HFFc6 (cell line): ENCODE measurements around the gene SLC11A1. TPM values are rescaled to one million over a fixed set of nuclear protein-coding genes. Genes with fewer than 3 reads are reported as not detected.

Experiments
- DNase-seq: peaks from one replicate; pipeline ENCODE4 v3.0.0-alpha.2; 2018
- H3K27ac Mint-ChIP-seq: 2 replicates; pipeline ENCODE4 v1.8.0; 2020; ENCODE audit warnings: mild to moderate bottlenecking, mixed read lengths
- H3K27me3 Mint-ChIP-seq: 2 replicates; pipeline ENCODE4 v1.8.0; 2021; ENCODE audit warnings: mild to moderate bottlenecking, moderate library complexity, mixed read lengths; ENCODE audit not compliant: insufficient read depth
- H3K36me3 Mint-ChIP-seq: 2 replicates; pipeline ENCODE4 v1.8.0; 2021; ENCODE audit warnings: low read depth, mixed read lengths
- H3K4me1 Mint-ChIP-seq: 2 replicates; pipeline ENCODE4 v1.8.0; 2020; ENCODE audit warnings: low read depth, mixed read lengths
- H3K4me3 Mint-ChIP-seq: 2 replicates; pipeline ENCODE4 v1.8.0; 2020; ENCODE audit warnings: mild to moderate bottlenecking, moderate library complexity, mixed read lengths
- H3K9me3 Mint-ChIP-seq: 2 replicates; pipeline ENCODE4 v1.8.0; 2020; ENCODE audit warnings: mild to moderate bottlenecking, mixed read lengths
- total RNA-seq, 6 experiments: library from RNA; stranded (reverse); fragmentation: NEBNext Ultra II Directional; extraction: Animal tissue kit (Norgen Biotek cat#: 25700); gene quantifications; 2 replicates in 1 of 6; 3 replicates in 5 of 6; pipeline ENCODE4 v1.2.3, GENCODE V29; 2021
- TF ChIP-seq, protein P1 (sequence below): fragments of 200-600 bp; sonication (generic); IDR thresholded peaks from 2 replicates; pipeline ENCODE4 v1.5.0; 2021; ENCODE audit warnings: antibody characterized with exemption, mild to moderate bottlenecking

The SLC11A1 gene
- total RNA-seq, 6 experiments from 2014 or later = 0.05 to 0.16 (median 0.11) TPM

DNA sequence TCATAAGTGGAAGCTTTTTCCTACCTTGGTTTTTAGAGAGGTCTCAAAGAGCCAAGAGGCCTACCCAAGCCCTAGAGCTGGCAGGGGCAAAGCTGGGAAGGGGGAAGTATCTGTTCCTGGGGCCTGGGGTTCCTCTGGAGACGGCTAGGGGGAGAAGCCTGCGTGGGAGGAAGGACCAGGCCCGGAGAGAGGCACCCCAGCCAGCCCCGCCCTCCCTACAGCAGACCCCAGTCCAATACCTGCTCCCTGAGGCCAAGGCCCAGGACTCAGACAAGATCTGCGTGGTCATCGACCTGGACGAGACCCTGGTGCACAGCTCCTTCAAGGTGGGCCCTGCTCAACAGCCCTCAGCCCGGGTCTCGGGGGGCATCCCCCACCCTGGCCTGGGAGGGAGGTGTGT is 19.8 kb downstream of the SLC11A1 start:
- Mint-ChIP-seq H3K9me3 (no peaks in the 10 kb centered on the region), H3K27me3 (no peaks in the 10 kb centered on the region; the same call in 1 of the 2 replicates), H3K4me1 (peaks cover 50% of the 10 kb centered on the region), H3K4me3 (peak overlapping the region; percentile 98), H3K27ac (peak overlapping the region; percentile 31; the same call in 1 of the 2 replicates), H3K36me3 (peaks cover 4% of the 10 kb centered on the region; the same call in 1 of the 2 replicates)
- DNase-seq = no peak
- TF ChIP-seq, protein P1, sequence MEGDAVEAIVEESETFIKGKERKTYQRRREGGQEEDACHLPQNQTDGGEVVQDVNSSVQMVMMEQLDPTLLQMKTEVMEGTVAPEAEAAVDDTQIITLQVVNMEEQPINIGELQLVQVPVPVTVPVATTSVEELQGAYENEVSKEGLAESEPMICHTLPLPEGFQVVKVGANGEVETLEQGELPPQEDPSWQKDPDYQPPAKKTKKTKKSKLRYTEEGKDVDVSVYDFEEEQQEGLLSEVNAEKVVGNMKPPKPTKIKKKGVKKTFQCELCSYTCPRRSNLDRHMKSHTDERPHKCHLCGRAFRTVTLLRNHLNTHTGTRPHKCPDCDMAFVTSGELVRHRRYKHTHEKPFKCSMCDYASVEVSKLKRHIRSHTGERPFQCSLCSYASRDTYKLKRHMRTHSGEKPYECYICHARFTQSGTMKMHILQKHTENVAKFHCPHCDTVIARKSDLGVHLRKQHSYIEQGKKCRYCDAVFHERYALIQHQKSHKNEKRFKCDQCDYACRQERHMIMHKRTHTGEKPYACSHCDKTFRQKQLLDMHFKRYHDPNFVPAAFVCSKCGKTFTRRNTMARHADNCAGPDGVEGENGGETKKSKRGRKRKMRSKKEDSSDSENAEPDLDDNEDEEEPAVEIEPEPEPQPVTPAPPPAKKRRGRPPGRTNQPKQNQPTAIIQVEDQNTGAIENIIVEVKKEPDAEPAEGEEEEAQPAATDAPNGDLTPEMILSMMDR = no peak

GRCh38 chr2:218402491-218402901 is 20.4 kb downstream of the SLC11A1 start:
- Mint-ChIP-seq H3K27me3 (no peaks in the 10 kb centered on the region; the same call in 1 of the 2 replicates), H3K36me3 (peaks cover 4% of the 10 kb centered on the region; the same call in 1 of the 2 replicates), H3K4me1 (peaks cover 50% of the 10 kb centered on the region), H3K9me3 (no peaks in the 10 kb centered on the region), H3K27ac (no peak overlapping the region; the same call in 1 of the 2 replicates), H3K4me3 (peak overlapping the region; percentile 17)
- DNase-seq = no peak
- TF ChIP-seq, protein P1 = no peak

DNA sequence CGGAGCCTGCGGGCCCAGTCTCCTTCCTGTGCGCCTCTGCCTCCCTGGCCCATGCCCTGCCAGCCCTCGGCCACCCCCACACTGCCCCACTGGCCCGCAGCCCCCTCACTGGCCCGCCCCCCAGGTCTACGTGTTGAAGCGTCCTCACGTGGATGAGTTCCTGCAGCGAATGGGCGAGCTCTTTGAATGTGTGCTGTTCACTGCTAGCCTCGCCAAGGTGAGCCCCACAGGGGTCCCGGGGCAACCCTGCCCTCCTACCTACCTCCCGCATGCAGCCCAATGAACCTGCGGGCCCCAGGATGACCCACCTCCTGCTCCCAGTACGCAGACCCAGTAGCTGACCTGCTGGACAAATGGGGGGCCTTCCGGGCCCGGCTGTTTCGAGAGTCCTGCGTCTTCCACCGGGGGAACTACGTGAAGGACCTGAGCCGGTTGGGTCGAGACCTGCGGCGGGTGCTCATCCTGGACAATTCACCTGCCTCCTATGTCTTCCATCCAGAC is 20.9 kb downstream of the SLC11A1 start:
- Mint-ChIP-seq H3K4me3 (no peak overlapping the region), H3K4me1 (peaks cover 50% of the 10 kb centered on the region)
- TF ChIP-seq, protein P1 = no peak

DNA sequence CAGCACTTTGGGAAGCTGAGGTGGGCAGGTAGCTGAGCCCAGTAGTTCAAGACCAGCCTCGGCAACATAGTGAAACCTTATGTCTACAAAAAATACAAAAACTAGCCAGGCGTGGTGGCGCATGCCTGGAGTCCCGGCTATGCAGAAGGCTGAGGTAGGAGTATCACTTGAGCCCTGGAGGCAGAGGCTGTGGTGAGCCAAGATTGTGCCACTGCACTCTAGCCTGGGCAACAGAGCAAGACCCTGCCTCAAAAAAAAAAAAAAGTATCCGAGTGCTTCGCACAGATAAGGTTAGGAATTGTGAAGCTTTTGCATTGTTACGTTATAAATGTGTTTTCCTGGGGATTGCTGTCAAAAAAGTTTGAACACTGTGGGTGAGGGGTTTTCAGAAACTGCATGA is 21.7 kb downstream of the SLC11A1 start:
- TF ChIP-seq, protein P1 = no peak
- Mint-ChIP-seq H3K27ac (peak overlapping the region; percentile 18; the same call in 1 of the 2 replicates), H3K4me3 (no peak overlapping the region), H3K27me3 (peaks cover 4% of the 10 kb centered on the region), H3K9me3 (no peaks in the 10 kb centered on the region), H3K36me3 (peaks cover 4% of the 10 kb centered on the region; the same call in 1 of the 2 replicates), H3K4me1 (peaks cover 49% of the 10 kb centered on the region)
- no peak for DNase-seq

More for the DNA sequence above, 20.9 kb downstream of the SLC11A1 start:
- Mint-ChIP-seq H3K27me3 (no peaks in the 10 kb centered on the region; the same call in 1 of the 2 replicates), H3K36me3 (peaks cover 4% of the 10 kb centered on the region; the same call in 1 of the 2 replicates), H3K27ac (no peak overlapping the region), H3K9me3 (no peaks in the 10 kb centered on the region)
- no peak for DNase-seq

DNA sequence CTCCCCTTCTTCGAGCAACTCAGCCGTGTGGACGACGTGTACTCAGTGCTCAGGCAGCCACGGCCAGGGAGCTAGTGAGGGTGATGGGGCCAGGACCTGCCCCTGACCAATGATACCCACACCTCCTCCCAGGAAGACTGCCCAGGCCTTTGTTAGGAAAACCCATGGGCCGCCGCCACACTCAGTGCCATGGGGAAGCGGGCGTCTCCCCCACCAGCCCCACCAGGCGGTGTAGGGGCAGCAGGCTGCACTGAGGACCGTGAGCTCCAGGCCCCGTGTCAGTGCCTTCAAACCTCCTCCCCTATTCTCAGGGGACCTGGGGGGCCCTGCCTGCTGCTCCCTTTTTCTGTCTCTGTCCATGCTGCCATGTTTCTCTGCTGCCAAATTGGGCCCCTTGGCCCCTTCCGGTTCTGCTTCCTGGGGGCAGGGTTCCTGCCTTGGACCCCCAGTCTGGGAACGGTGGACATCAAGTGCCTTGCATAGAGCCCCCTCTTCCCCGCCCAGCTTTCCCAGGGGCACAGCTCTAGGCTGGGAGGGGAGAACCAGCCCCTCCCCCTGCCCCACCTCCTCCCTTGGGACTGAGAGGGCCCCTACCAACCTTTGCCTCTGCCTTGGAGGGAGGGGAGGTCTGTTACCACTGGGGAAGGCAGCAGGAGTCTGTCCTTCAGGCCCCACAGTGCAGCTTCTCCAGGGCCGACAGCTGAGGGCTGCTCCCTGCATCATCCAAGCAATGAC is 22.4 kb downstream of the SLC11A1 start:
- H3K27me3 Mint-ChIP-seq = peaks cover 4% of the 10 kb centered on the region
- DNase-seq = no peak
- peaks cover 4% of the 10 kb centered on the region; the same call in 1 of the 2 replicates for H3K36me3 Mint-ChIP-seq
- TF ChIP-seq, protein P1 = no peak
- H3K4me3 Mint-ChIP-seq = no peak overlapping the region
- peak overlapping the region; percentile 76 for H3K27ac Mint-ChIP-seq
- no peaks in the 10 kb centered on the region for H3K9me3 Mint-ChIP-seq
- H3K4me1 Mint-ChIP-seq = peaks cover 49% of the 10 kb centered on the region
